ENCODE measurements around the gene SAMD4B. TPM values are rescaled to one million over a fixed set of nuclear protein-coding genes. Genes with fewer than 3 reads are reported as not detected.

SAMD4B gene
- polyA plus RNA-seq, 6 donors from 2014 or later = 6.2 to 20.5 (median 9.7) TPM

DNA sequence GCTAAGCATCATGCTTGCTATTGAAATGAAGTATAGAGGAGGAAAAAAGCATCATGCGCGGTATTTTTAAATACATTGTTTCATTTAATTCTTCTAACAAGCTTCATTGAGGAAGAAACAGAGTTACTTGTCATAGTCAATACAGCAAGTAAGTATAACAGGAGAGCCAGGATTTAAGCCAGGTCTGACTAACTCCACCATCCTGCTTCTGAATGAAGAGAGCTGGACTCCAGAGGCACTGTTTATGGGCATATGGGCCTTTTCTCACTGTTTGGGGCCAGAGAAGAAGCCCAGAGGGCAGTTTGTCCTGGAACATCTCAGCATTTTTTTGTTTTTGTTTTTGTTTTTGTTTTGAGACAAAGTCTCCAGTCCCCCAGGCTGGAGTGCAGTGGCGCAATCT, 7.9 kb downstream of the SAMD4B start:
- Mint-ChIP-seq H3K4me1 (peaks cover 31 to 46% (median 43%) of the 10 kb centered on the region in 3 donors), H3K36me3 (peaks cover 16 to 37% of the 10 kb centered on the region in 2 donors), H3K4me3 (no peak overlapping the region), H3K27ac (no peak overlapping the region), H3K9me3 (no peaks in the 10 kb centered on the region), H3K27me3 (no peaks in the 10 kb centered on the region)
- no peak for ATAC-seq (ENCODE audit: low read depth in 2 of 2)
- no peak for DNase-seq

DNA sequence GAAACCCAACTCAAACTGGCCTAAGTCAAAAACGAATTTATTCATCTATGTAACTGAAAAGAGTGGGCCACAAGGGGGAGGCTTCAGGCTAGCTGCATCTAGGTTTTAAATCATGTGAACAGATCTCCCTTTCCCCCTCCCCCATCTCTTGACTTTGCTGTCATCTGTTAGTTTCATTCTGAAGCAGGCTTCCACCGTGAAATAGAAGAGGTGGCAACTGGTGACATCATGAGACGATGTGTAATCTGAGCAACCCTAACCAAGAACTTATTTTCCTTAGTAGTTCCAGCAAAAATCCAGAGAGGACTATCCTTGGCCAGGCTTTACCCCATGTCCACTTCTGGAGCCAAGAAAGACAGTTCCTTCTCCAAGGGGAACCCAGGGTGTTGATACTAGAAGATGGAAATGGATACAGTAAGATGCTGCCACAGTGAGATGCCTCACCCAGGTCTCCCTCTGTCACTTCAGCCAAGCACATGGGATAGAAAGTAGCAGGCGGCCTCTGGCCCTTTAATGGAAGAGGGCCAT, 9.4 kb downstream of the SAMD4B start:
- Mint-ChIP-seq H3K4me1 (peaks cover 22 to 34% (median 31%) of the 10 kb centered on the region in 3 donors), H3K27ac (peak overlapping the region; percentile 75 to 95 (median 87)), H3K9me3 (no peaks in the 10 kb centered on the region), H3K4me3 (no peak overlapping the region), H3K36me3 (peaks cover 18 to 33% of the 10 kb centered on the region in 2 donors), H3K27me3 (no peaks in the 10 kb centered on the region)
- ATAC-seq (ENCODE audit: low read depth in 2 of 2) (peak; percentile 87 to 93), DNase-seq (peak; percentile 53)

GRCh38 chr19:39352381-39353255, 10.4 kb downstream of the SAMD4B start:
- no peak for ATAC-seq (ENCODE audit: low read depth in 2 of 2)
- H3K4me1 Mint-ChIP-seq = peaks cover 21 to 28% (median 22%) of the 10 kb centered on the region in 3 donors
- H3K4me3 Mint-ChIP-seq = no peak overlapping the region
- H3K36me3 Mint-ChIP-seq = peaks cover 25 to 40% of the 10 kb centered on the region in 2 donors
- H3K9me3 Mint-ChIP-seq = no peaks in the 10 kb centered on the region
- peak overlapping the region in 4 of 6 donors; percentile 75 to 95 (median 86) for H3K27ac Mint-ChIP-seq
- H3K27me3 Mint-ChIP-seq = no peaks in the 10 kb centered on the region
- DNase-seq = no peak

- Mint-ChIP-seq H3K4me3 (no peak overlapping the region), H3K27ac (peak overlapping the region in 1 of 6 donors; percentile 66), H3K9me3 (no peaks in the 10 kb centered on the region), H3K4me1 (peaks cover 8 to 16% (median 11%) of the 10 kb centered on the region in 3 donors), H3K36me3 (peaks cover 25 to 31% of the 10 kb centered on the region in 2 donors), H3K27me3 (no peaks in the 10 kb centered on the region)
- no peak for DNase-seq
- ATAC-seq (ENCODE audit: low read depth in 2 of 2) = no peak
These were observed 13.0 kb downstream of the SAMD4B start for GRCh38 chr19:39355253-39355652.

DNA sequence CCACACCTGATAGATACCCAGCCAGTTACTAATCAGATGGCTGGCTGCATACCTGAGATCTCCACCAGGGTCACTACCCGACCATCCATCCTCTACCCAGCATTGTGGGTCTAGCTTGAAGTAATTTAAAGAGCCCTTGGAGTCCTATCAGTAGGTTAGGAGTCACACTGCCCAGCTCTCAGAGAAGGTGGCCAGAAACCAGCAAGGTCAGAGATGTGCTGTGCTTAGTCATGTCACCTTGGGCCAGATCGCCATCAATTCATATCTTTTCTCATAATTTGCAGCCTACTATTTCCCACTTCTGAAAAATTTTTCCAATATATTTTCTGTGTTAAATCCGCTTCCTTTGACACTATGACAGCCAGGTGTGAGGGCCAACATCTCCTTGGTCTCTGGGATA, 13.9 kb downstream of the SAMD4B start:
- Mint-ChIP-seq H3K27ac (no peak overlapping the region), H3K36me3 (peaks cover 25 to 31% of the 10 kb centered on the region in 2 donors)

DNA sequence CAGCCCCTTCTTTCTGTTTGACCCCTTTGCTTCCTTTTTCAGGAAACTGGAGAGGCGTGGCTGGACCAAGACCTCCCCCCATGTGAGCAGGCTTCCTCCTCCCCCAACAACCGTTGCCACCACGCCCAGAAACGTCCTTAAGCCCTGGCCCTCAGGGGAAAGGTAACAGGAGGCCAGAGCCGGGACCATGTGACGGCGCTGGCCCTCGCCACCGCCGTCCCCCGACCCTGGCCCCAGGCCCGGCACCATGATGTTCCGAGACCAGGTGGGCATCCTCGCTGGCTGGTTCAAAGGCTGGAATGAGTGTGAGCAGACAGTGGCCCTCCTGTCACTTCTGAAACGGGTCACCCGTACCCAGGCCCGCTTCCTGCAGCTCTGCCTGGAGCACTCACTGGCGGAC, 14.4 kb downstream of the SAMD4B start:
- ATAC-seq (ENCODE audit: low read depth in 2 of 2) (no peak), DNase-seq (no peak)
- H3K4me3 Mint-ChIP-seq = no peak overlapping the region
- H3K27me3 Mint-ChIP-seq = no peaks in the 10 kb centered on the region
- peaks cover 4 to 9% (median 7%) of the 10 kb centered on the region in 3 donors for H3K4me1 Mint-ChIP-seq
- no peaks in the 10 kb centered on the region for H3K9me3 Mint-ChIP-seq
- peaks cover 25 to 31% of the 10 kb centered on the region in 2 donors for H3K36me3 Mint-ChIP-seq
- peak overlapping the region in 2 of 6 donors; percentile 11 to 20 for H3K27ac Mint-ChIP-seq

More for the DNA sequence above, 13.9 kb downstream of the SAMD4B start:
- Mint-ChIP-seq H3K9me3 (no peaks in the 10 kb centered on the region), H3K27me3 (no peaks in the 10 kb centered on the region), H3K4me3 (no peak overlapping the region), H3K4me1 (peaks cover 8 to 14% (median 11%) of the 10 kb centered on the region in 3 donors)
- ATAC-seq (ENCODE audit: low read depth in 2 of 2) (no peak), DNase-seq (no peak)

- H3K4me1 Mint-ChIP-seq = peaks cover 18 to 23% (median 22%) of the 10 kb centered on the region in 3 donors
- H3K27ac Mint-ChIP-seq = peak overlapping the region in 1 of 6 donors; percentile 64
- DNase-seq (no peak), ATAC-seq (ENCODE audit: low read depth in 2 of 2) (no peak)
- peaks cover 22 to 23% of the 10 kb centered on the region in 2 donors for H3K36me3 Mint-ChIP-seq
- H3K4me3 Mint-ChIP-seq = no peak overlapping the region
- H3K9me3 Mint-ChIP-seq = no peaks in the 10 kb centered on the region
- H3K27me3 Mint-ChIP-seq = no peaks in the 10 kb centered on the region
These were observed 16.8 kb downstream of the SAMD4B start for GRCh38 chr19:39359026-39359425.

- DNase-seq (no peak), ATAC-seq (ENCODE audit: low read depth in 2 of 2) (no peak)
- Mint-ChIP-seq H3K27ac (peak overlapping the region in 1 of 6 donors; percentile 42), H3K27me3 (no peaks in the 10 kb centered on the region), H3K4me3 (no peak overlapping the region), H3K4me1 (peaks cover 27 to 32% (median 31%) of the 10 kb centered on the region in 3 donors), H3K36me3 (peaks cover 17% of the 10 kb centered on the region in 2 donors), H3K9me3 (no peaks in the 10 kb centered on the region)
These were observed 18.4 kb downstream of the SAMD4B start for GRCh38 chr19:39360599-39360998.

- peak overlapping the region; percentile 83 to 98 (median 94) for H3K27ac Mint-ChIP-seq
- H3K9me3 Mint-ChIP-seq = no peaks in the 10 kb centered on the region
- H3K27me3 Mint-ChIP-seq = no peaks in the 10 kb centered on the region
- H3K36me3 Mint-ChIP-seq = peaks cover 7 to 10% of the 10 kb centered on the region in 2 donors
- ATAC-seq (ENCODE audit: low read depth in 2 of 2) = peak in 1 of 2 donors; percentile 13
- H3K4me1 Mint-ChIP-seq = peaks cover 27 to 31% (median 29%) of the 10 kb centered on the region in 3 donors
- no peak for DNase-seq
- H3K4me3 Mint-ChIP-seq = peak overlapping the region in 6 of 8 donors; percentile 31 to 83 (median 66)
These were observed 20.7 kb downstream of the SAMD4B start for GRCh38 chr19:39362682-39363657.

- DNase-seq (peak; percentile 35), ATAC-seq (ENCODE audit: low read depth in 2 of 2) (peak; percentile 79 to 81)
- Mint-ChIP-seq H3K36me3 (peaks cover 7 to 10% of the 10 kb centered on the region in 2 donors), H3K4me3 (peak overlapping the region; percentile 34 to 83 (median 62)), H3K9me3 (no peaks in the 10 kb centered on the region), H3K4me1 (peaks cover 27 to 31% (median 29%) of the 10 kb centered on the region in 3 donors), H3K27me3 (no peaks in the 10 kb centered on the region), H3K27ac (peak overlapping the region; percentile 92 to 98 (median 96))
These were observed 21.8 kb downstream of the SAMD4B start for GRCh38 chr19:39363901-39364457.

DNA sequence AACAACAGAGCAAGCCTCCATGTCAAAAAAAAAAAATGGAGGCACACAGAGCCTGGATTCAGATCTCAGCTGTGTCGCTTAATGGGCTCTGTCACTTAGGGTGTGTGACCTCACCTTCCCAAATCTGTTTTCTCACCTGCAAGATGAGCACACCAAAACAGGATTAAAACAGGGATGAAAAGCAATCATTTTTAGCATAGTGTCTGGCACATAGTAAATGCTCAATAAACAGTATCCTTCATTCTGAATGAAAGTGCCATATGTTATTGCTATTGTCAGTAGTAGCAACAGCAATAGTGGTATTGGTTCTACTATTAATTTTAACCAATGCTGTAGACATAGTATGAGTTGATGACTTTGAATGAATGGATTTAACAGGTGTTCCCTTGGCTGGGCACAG, 23.3 kb downstream of the SAMD4B start:
- ATAC-seq (ENCODE audit: low read depth in 2 of 2) = no peak
- Mint-ChIP-seq H3K9me3 (no peaks in the 10 kb centered on the region), H3K27ac (peak overlapping the region in 3 of 6 donors; percentile 77 to 93 (median 82)), H3K36me3 (peaks cover 5 to 7% of the 10 kb centered on the region in 2 donors), H3K4me3 (no peak overlapping the region), H3K27me3 (no peaks in the 10 kb centered on the region), H3K4me1 (peaks cover 27 to 31% (median 29%) of the 10 kb centered on the region in 3 donors)
- DNase-seq = no peak

GRCh38 chr19:39369200-39369599, 27.0 kb downstream of the SAMD4B start:
- no peaks in the 10 kb centered on the region for H3K27me3 Mint-ChIP-seq
- no peak for ATAC-seq (ENCODE audit: low read depth in 2 of 2)
- peaks cover 5 to 22% of the 10 kb centered on the region in 2 donors for H3K36me3 Mint-ChIP-seq
- peaks cover 7 to 11% (median 8%) of the 10 kb centered on the region in 3 donors for H3K4me1 Mint-ChIP-seq
- H3K27ac Mint-ChIP-seq = no peak overlapping the region
- H3K9me3 Mint-ChIP-seq = no peaks in the 10 kb centered on the region
- no peak for DNase-seq
- H3K4me3 Mint-ChIP-seq = no peak overlapping the region
